GM06990 (cell line): Measurements from ENCODE around the gene PANX2.

Source experiments
- DNase-seq: peaks from one replicate; pipeline ENCODE4 v3.0.0-alpha.2; 2011; ENCODE audit not compliant: insufficient read length; ENCODE audit errors: extremely low read depth
- H3K27me3 ChIP-seq: replicated peaks from 2 replicates; pipeline ENCODE4 v1.6.0; 2011; ENCODE audit warnings: low read length; ENCODE audit not compliant: control insufficient read depth, insufficient read depth
- H3K36me3 ChIP-seq: 2 replicates; pipeline ENCODE4 v1.5.1; 2011; ENCODE audit warnings: low read length; ENCODE audit not compliant: control insufficient read depth, insufficient read depth
- H3K4me3 ChIP-seq: replicated peaks from 2 replicates; pipeline ENCODE4 v1.5.1; 2011; ENCODE audit warnings: low read depth, mild to moderate bottlenecking, control low read depth, low read length
- CTCF ChIP-seq: IDR thresholded peaks from 2 replicates; pipeline ENCODE4 v1.5.1; 2011; ENCODE audit warnings: low read length, control low read depth, mild to moderate bottlenecking, inconsistent platforms; ENCODE audit not compliant: insufficient read depth, poor library complexity, severe bottlenecking

PANX2 gene

GRCh38 chr22:50219800-50220602 lies 49.5 kb downstream of the PANX2 start:
- no peak overlapping the region for H3K4me3 ChIP-seq
- peaks cover 62% of the 10 kb centered on the region for H3K36me3 ChIP-seq
- DNase-seq, result no peak
- H3K27me3 ChIP-seq, result no peaks in the 10 kb centered on the region
- TF ChIP-seq CTCF, result no peak

- no peak for DNase-seq
- TF ChIP-seq CTCF, result no peak
- Histone ChIP-seq H3K4me3 (no peak overlapping the region), H3K27me3 (no peaks in the 10 kb centered on the region), H3K36me3 (peaks cover 65% of the 10 kb centered on the region)
Observed at GRCh38 chr22:50220603-50221409, 50.3 kb downstream of the PANX2 start.

GRCh38 chr22:50221410-50222300 lies 51.1 kb downstream of the PANX2 start:
- no peak for DNase-seq
- H3K36me3 ChIP-seq, result peaks cover 61% of the 10 kb centered on the region
- no peaks in the 10 kb centered on the region for H3K27me3 ChIP-seq
- H3K4me3 ChIP-seq, result no peak overlapping the region
- TF ChIP-seq CTCF, result no peak

- H3K4me3 ChIP-seq, result no peak overlapping the region
- peaks cover 57% of the 10 kb centered on the region for H3K36me3 ChIP-seq
- no peak for DNase-seq
- H3K27me3 ChIP-seq, result no peaks in the 10 kb centered on the region
- TF ChIP-seq CTCF, result no peak
Observed at GRCh38 chr22:50222508-50222907, 52.0 kb downstream of the PANX2 start.

GRCh38 chr22:50224071-50224470 lies 53.5 kb downstream of the PANX2 start:
- H3K27me3 ChIP-seq, result no peaks in the 10 kb centered on the region
- no peak for TF ChIP-seq CTCF
- no peak for DNase-seq
- H3K36me3 ChIP-seq, result peaks cover 48% of the 10 kb centered on the region
- H3K4me3 ChIP-seq, result no peak overlapping the region
